IMR-90 (cell line): ENCODE results near the gene SCAMP2. TPM values are rescaled to one million over a fixed set of nuclear protein-coding genes. Genes with fewer than 3 reads are reported as not detected.

Experiments used
- ATAC-seq: fragments of 200-7000 bp; cut with Tn5 transposase; 2 replicates; pipeline ENCODE4 v1.9.1; 2020; ENCODE audit warnings: low read depth, mild to moderate bottlenecking, moderate library complexity
- BruUV-seq: library from RNA; stranded (reverse); fragments of 400-500 nt; replicated peaks from 2 replicates; lab custom pipeline; 2021; lab: Mats Ljungman, UMichigan
- CTCF ChIA-PET: fragments of 300-600 bp; formaldehyde crosslinking; extraction: SDS; loops from one replicate; lab custom pipeline; 2021; ENCODE audit warnings: antibody characterized with exemption; lab: Yijun Ruan, JAX
- POLR2A ChIA-PET: fragments of 300-600 bp; sonication (Branson Sonifier 250); formaldehyde crosslinking; loops from one replicate; lab custom pipeline; 2022; ENCODE audit warnings: antibody characterized with exemption; ENCODE audit not compliant: unreplicated experiment; lab: Charles Lee
- DNase-seq: peaks from one replicate; pipeline ENCODE4 v3.0.0; 2013
- H2AFZ ChIP-seq: replicated peaks from 2 replicates; pipeline ENCODE3; 2013; ENCODE audit warnings: low read length, mild to moderate bottlenecking; ENCODE audit not compliant: poor library complexity
- H2AK5ac ChIP-seq: 2 replicates; pipeline ENCODE4 v1.6.1; 2013; ENCODE audit warnings: low read depth, low read length, inconsistent platforms
- H2AK9ac ChIP-seq: replicated peaks from 2 replicates; pipeline ENCODE3; 2013; ENCODE audit warnings: mild to moderate bottlenecking, low read depth, low read length, moderate library complexity; ENCODE audit not compliant: poor library complexity
- H2BK120ac ChIP-seq: 2 replicates; pipeline ENCODE4 v1.6.1; 2013; ENCODE audit warnings: low read depth, low read length, inconsistent platforms
- H2BK15ac ChIP-seq: 3 replicates; pipeline ENCODE4 v1.6.1; 2013; ENCODE audit warnings: low read depth, low read length, inconsistent platforms
- H2BK20ac ChIP-seq: 2 replicates; pipeline ENCODE4 v1.6.1; 2013; ENCODE audit warnings: low read depth, mild to moderate bottlenecking, inconsistent platforms, low read length, moderate library complexity
- H2BK5ac ChIP-seq: 2 replicates; pipeline ENCODE4 v1.6.1; 2013; ENCODE audit warnings: mild to moderate bottlenecking, low read depth, low read length, inconsistent platforms; ENCODE audit not compliant: poor library complexity, severe bottlenecking
- H3K14ac ChIP-seq: replicated peaks from 2 replicates; pipeline ENCODE4 v1.6.1; 2013; ENCODE audit warnings: low read depth, low read length, inconsistent platforms
- H3K18ac ChIP-seq: 2 replicates; pipeline ENCODE4 v1.6.1; 2013; ENCODE audit warnings: low read depth, low read length, control low read depth
- H3K23ac ChIP-seq: 2 replicates; pipeline ENCODE4 v1.6.1; 2013; ENCODE audit warnings: low read depth, low read length, inconsistent platforms
- H3K27ac ChIP-seq: 2 replicates; pipeline ENCODE4 v1.5.1; 2013; ENCODE audit warnings: mild to moderate bottlenecking, control low read depth, low read length; ENCODE audit not compliant: insufficient read depth
- H3K27me3 ChIP-seq: 2 replicates; pipeline ENCODE4 v1.6.1; 2013; ENCODE audit warnings: low read length; ENCODE audit not compliant: control insufficient read depth, insufficient read depth
- H3K36me3 ChIP-seq: 2 replicates; pipeline ENCODE4 v1.6.1; 2013; ENCODE audit warnings: low read length, mixed read lengths; ENCODE audit not compliant: control insufficient read depth, insufficient read depth
- H3K4ac ChIP-seq: 2 replicates; pipeline ENCODE4 v1.6.1; 2013; ENCODE audit warnings: low read depth, low read length, inconsistent platforms
- H3K4me1 ChIP-seq: 2 replicates; pipeline ENCODE4 v1.6.1; 2013; ENCODE audit warnings: low read length, mixed read lengths; ENCODE audit not compliant: control insufficient read depth, insufficient read depth
- H3K4me2 ChIP-seq: 2 replicates; pipeline ENCODE4 v1.6.1; 2013; ENCODE audit warnings: low read depth, mild to moderate bottlenecking, control low read depth, low read length, moderate library complexity
- H3K4me3 ChIP-seq: 2 replicates; pipeline ENCODE4 v1.5.1; 2013; ENCODE audit warnings: low read depth, mild to moderate bottlenecking, control low read depth, low read length, moderate library complexity; ENCODE audit not compliant: insufficient read depth
- H3K56ac ChIP-seq: 2 replicates; pipeline ENCODE4 v1.6.1; 2013; ENCODE audit warnings: low read length, inconsistent platforms; ENCODE audit not compliant: insufficient read depth; ENCODE audit errors: extremely low read depth
- H3K79me1 ChIP-seq, 2 experiments: 2 replicates each; pipeline ENCODE4 v1.6.1; 2013; ENCODE audit warnings: low read length in 2 of 2, inconsistent platforms in 1 of 2, low read depth in 1 of 2
- H3K9ac ChIP-seq: 2 replicates; pipeline ENCODE4 v1.6.1; 2013; ENCODE audit warnings: low read depth, low read length, control low read depth
- H3K9me1 ChIP-seq: 2 replicates; pipeline ENCODE4 v1.6.1; 2013; ENCODE audit warnings: low read length, inconsistent platforms; ENCODE audit not compliant: insufficient read depth
- H3K9me3 ChIP-seq: 2 replicates; pipeline ENCODE4 v1.6.1; 2013; ENCODE audit warnings: low read length; ENCODE audit not compliant: control insufficient read depth, insufficient read depth
- H4K20me1 ChIP-seq: 2 replicates; pipeline ENCODE4 v1.6.1; 2013; ENCODE audit warnings: low read length, inconsistent platforms; ENCODE audit not compliant: insufficient read depth
- H4K5ac ChIP-seq: 2 replicates; pipeline ENCODE4 v1.6.1; 2013; ENCODE audit warnings: mild to moderate bottlenecking, low read depth, low read length, control low read depth
- H4K8ac ChIP-seq, 2 experiments: 2 replicates each; pipeline ENCODE4 v1.6.1; 2013; ENCODE audit warnings: low read depth in 2 of 2, low read length in 2 of 2, control low read depth in 1 of 2, inconsistent platforms in 1 of 2
- H4K91ac ChIP-seq: 2 replicates; pipeline ENCODE4 v1.6.1; 2013; ENCODE audit warnings: low read depth, low read length, inconsistent platforms; ENCODE audit not compliant: insufficient read depth
- BHLHE40 ChIP-seq: fragments of 150-350 bp; IDR thresholded peaks from 2 replicates; pipeline ENCODE4 v1.6.1; 2016; ENCODE audit warnings: mild to moderate bottlenecking, low read depth, low read length
- CEBPB ChIP-seq: IDR thresholded peaks from 2 replicates; pipeline ENCODE4 v1.6.1; 2012; ENCODE audit warnings: low read depth, low read length, improper control_type of control experiment
- CHD1 ChIP-seq: IDR thresholded peaks from 2 replicates; pipeline ENCODE4 v1.6.1; 2012; ENCODE audit warnings: low read depth, low read length, improper control_type of control experiment
- FOS ChIP-seq: fragments of 150-350 bp; IDR thresholded peaks from 2 replicates; pipeline ENCODE4 v1.6.1; 2016; ENCODE audit warnings: low read depth, low read length
- MAFK ChIP-seq: IDR thresholded peaks from 2 replicates; pipeline ENCODE4 v1.6.1; 2012; ENCODE audit warnings: low read depth, low read length, improper control_type of control experiment
- MAZ ChIP-seq: IDR thresholded peaks from 2 replicates; pipeline ENCODE4 v1.6.1; 2012; ENCODE audit warnings: low read depth, mild to moderate bottlenecking, low read length, improper control_type of control experiment, moderate library complexity, borderline replicate concordance
- MXI1 ChIP-seq: IDR thresholded peaks from 2 replicates; pipeline ENCODE4 v1.6.1; 2012; ENCODE audit warnings: low read depth, mild to moderate bottlenecking, low read length, moderate library complexity, borderline replicate concordance
- NFE2L2 ChIP-seq: fragments of 150-350 bp; IDR thresholded peaks from 2 replicates; pipeline ENCODE4 v1.6.1; 2016; ENCODE audit warnings: low read depth, mild to moderate bottlenecking, low read length
- POLR2A ChIP-seq: IDR thresholded peaks from 2 replicates; pipeline ENCODE4 v1.6.1; 2012; ENCODE audit warnings: mild to moderate bottlenecking, low read depth, low read length
- RAD21 ChIP-seq: IDR thresholded peaks from 2 replicates; pipeline ENCODE4 v1.6.1; 2012; ENCODE audit warnings: low read length, improper control_type of control experiment
- RCOR1 ChIP-seq: IDR thresholded peaks from 2 replicates; pipeline ENCODE4 v1.6.1; 2012; ENCODE audit warnings: mild to moderate bottlenecking, low read length, improper control_type of control experiment; ENCODE audit not compliant: insufficient replicate concordance
- RFX5 ChIP-seq: IDR thresholded peaks from 2 replicates; pipeline ENCODE4 v1.8.0; 2012; ENCODE audit warnings: low read depth, mild to moderate bottlenecking, low read length, moderate library complexity
- SMC3 ChIP-seq: fragments of 150-350 bp; IDR thresholded peaks from 2 replicates; pipeline ENCODE4 v1.6.1; 2016; ENCODE audit warnings: low read depth, mild to moderate bottlenecking, antibody characterized with exemption, low read length, moderate library complexity
- WGBS, 2 experiments: methylation state at CpG; one replicate each; pipeline versions ENCODE4 v1.1.5 to v1.1.7; 2013; ENCODE audit warnings: missing lambda C conversion rate in 2 of 2; ENCODE audit not compliant: insufficient read length in 1 of 2; ENCODE audit errors: extremely low coverage in 2 of 2; 5-methylcytosine and 5-hydroxymethylcytosine counted together
- dilution Hi-C: fragments of 300-500 bp; cut with HindIII; formaldehyde crosslinking; loops from one replicate; pipeline ENCODE4 v1.14.3; 2018; ENCODE audit warnings: low sequenced_read_pairs; ENCODE audit not compliant: unreplicated experiment
- in situ Hi-C: fragments of 300-500 bp; cut with MboI; formaldehyde crosslinking; loops from 3 replicates; pipeline ENCODE4 v1.14.3; 2019; ENCODE audit warnings: low sequenced_read_pairs, inconsistent platforms, mixed read lengths
- intact Hi-C: fragments of 100-400 bp; cut with micrococcal nuclease; formaldehyde crosslinking; loops from 2 replicates; pipeline ENCODE4 v1.10.0; 2022
- polyA plus RNA-seq, 3 experiments: library from polyadenylated mRNA; depleted of rRNA; stranded (reverse); fragments of >200 nt; gene quantifications; 2 replicates each; pipeline ENCODE4 v1.2.3, GENCODE V29; 2012; ENCODE audit warnings: low replicate concordance in 1 of 3
- total RNA-seq: library from RNA; depleted of rRNA; stranded (reverse); fragments of >200 nt; gene quantifications from 2 replicates; pipeline ENCODE4 v1.2.3, GENCODE V29; 2012
- TF ChIP-seq, protein P1 (sequence below): conservative IDR thresholded peaks from 2 replicates; pipeline ENCODE4 v1.5.1; 2012; ENCODE audit warnings: mild to moderate bottlenecking, low read depth, low read length, improper control_type of control experiment
- TF ChIP-seq, protein P2 (sequence below): fragments of 150-350 bp; IDR thresholded peaks from 2 replicates; pipeline ENCODE4 v1.6.1; 2016; ENCODE audit warnings: low read depth, mild to moderate bottlenecking, low read length, moderate library complexity, borderline replicate concordance

Gene SCAMP2
- total and polyA plus RNA-seq, 2 of the 4 experiments (the other 2 are of a cell fraction), result 25.8 to 111 TPM

DNA sequence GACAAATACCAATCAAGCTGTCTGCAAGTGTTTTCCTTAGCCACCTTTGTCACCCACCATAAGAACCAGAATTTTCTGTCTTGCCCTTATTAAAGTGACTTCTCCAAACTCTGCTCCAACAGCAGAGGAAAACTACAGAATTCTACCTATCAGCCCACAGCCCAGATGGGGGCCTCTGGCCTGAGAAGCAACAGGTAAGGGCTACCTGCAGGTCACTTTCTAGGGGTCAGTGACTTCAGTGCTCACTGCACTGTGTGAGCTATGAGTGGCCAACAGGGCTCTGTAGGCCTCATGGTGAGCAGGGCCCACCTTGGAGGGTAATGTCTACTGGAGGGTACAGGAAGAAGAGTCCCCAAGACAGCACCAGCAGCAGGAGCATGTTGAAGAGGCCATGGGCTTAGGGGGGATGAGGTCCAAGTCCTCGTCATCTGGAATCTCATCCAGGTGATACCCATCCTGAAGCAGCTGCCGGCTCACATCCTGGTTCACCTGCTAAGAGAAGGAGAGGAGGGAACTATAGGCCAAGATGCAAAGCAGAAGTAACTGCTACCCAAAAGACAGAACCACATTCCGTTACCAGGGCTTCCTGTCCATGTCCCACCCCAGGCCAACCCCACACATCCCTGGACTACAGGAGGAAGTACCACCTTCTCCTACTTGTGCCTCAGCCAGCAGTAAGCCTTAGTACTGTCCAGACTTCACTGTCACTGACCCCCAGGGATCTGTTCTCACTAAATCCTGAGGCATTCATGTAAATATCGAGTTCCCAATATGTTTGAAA lies 29.3 kb upstream of the SCAMP2 start:
- in situ Hi-C loops, result no loop called here
- POLR2A ChIA-PET, result no interaction called here
- peak overlapping the region; percentile 48 for H2AK9ac ChIP-seq
- no peak for TF ChIP-seq POLR2A
- TF ChIP-seq, protein P1, sequence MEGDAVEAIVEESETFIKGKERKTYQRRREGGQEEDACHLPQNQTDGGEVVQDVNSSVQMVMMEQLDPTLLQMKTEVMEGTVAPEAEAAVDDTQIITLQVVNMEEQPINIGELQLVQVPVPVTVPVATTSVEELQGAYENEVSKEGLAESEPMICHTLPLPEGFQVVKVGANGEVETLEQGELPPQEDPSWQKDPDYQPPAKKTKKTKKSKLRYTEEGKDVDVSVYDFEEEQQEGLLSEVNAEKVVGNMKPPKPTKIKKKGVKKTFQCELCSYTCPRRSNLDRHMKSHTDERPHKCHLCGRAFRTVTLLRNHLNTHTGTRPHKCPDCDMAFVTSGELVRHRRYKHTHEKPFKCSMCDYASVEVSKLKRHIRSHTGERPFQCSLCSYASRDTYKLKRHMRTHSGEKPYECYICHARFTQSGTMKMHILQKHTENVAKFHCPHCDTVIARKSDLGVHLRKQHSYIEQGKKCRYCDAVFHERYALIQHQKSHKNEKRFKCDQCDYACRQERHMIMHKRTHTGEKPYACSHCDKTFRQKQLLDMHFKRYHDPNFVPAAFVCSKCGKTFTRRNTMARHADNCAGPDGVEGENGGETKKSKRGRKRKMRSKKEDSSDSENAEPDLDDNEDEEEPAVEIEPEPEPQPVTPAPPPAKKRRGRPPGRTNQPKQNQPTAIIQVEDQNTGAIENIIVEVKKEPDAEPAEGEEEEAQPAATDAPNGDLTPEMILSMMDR, result no peak
- no peak for TF ChIP-seq RFX5
- no peak for TF ChIP-seq SMC3
- TF ChIP-seq CEBPB, result no peak
- no peak for TF ChIP-seq BHLHE40
- no peak for TF ChIP-seq RCOR1
- TF ChIP-seq FOS, result no peak
- TF ChIP-seq MAFK, result no peak
- TF ChIP-seq NFE2L2, result no peak
- TF ChIP-seq MXI1, result no peak
- TF ChIP-seq MAZ, result no peak
- TF ChIP-seq CHD1, result no peak
- no peak for TF ChIP-seq RAD21
- TF ChIP-seq, protein P2, sequence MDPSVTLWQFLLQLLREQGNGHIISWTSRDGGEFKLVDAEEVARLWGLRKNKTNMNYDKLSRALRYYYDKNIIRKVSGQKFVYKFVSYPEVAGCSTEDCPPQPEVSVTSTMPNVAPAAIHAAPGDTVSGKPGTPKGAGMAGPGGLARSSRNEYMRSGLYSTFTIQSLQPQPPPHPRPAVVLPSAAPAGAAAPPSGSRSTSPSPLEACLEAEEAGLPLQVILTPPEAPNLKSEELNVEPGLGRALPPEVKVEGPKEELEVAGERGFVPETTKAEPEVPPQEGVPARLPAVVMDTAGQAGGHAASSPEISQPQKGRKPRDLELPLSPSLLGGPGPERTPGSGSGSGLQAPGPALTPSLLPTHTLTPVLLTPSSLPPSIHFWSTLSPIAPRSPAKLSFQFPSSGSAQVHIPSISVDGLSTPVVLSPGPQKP, result no peak

More for the DNA sequence above, 29.3 kb upstream of the SCAMP2 start:
- Histone ChIP-seq H3K27me3 (no peaks in the 10 kb centered on the region), H4K5ac (no peak overlapping the region), H3K9ac (no peak overlapping the region), H2AK5ac (no peak overlapping the region), H2BK120ac (no peak overlapping the region), H2BK5ac (no peak overlapping the region), H3K27ac (no peak overlapping the region), H3K14ac (no peak overlapping the region), H3K79me1 (peaks cover 34 to 70% of the 10 kb centered on the region in 2 experiments), H3K56ac (no peak overlapping the region), H2BK20ac (no peak overlapping the region), H3K4me3 (no peak overlapping the region), H3K4ac (no peak overlapping the region), H4K91ac (no peak overlapping the region), H3K4me2 (no peak overlapping the region), H3K36me3 (peaks cover 46% of the 10 kb centered on the region), H3K9me3 (no peaks in the 10 kb centered on the region), H3K23ac (no peak overlapping the region), H3K4me1 (peaks cover 13% of the 10 kb centered on the region), H2BK15ac (no peak overlapping the region), H2AFZ (no peak overlapping the region), H3K9me1 (peaks cover 7% of the 10 kb centered on the region), H3K18ac (no peak overlapping the region), H4K20me1 (peaks cover 13% of the 10 kb centered on the region), H4K8ac (no peak overlapping the region)
- CTCF ChIA-PET, result interaction anchor here (0.6 to 1.7 kb wide), 14 partner anchors 13 to 144 kb away, joined by 3 to 7 read pairs (median 4); partner anchors contain the start of genes COX5A, MPI and ULK3
- intact Hi-C loops (loop anchor here (1.0 kb wide), 1 partner anchor 12 kb away; the partner anchor contains the start of gene MPI), dilution Hi-C loops (no loop called here)
- DNase-seq (no peak), ATAC-seq (no peak)
- BruUV-seq, result no TSS peak
- WGBS, 2 experiments, result 100% methylated on average over 1 of the region's 4 CpGs; no CpG with 5 or more reads in 1 of the 2 experiments
